ENCODE data around the gene TBC1D25.

GRCh38 chrX:48515842-48516241 is 23.7 kb upstream of the TBC1D25 start:
- no peak for TF ChIP-seq POLR2AphosphoS5 (IDR thresholded peaks at IDR 0.05; ENCODE audit: low read depth)
- no peak for TF ChIP-seq CTCF (IDR thresholded peaks at IDR 0.05; ENCODE audit: insufficient read depth, low read length)
- no peak for TF ChIP-seq REST (IDR thresholded peaks at IDR 0.05; ENCODE audit: insufficient replicate concordance, low read depth)
- TF ChIP-seq GABPA (IDR thresholded peaks at IDR 0.05; ENCODE audit: low read depth), result no peak
